Astrocyte (in vitro differentiated cells and primary cell): Measurements from ENCODE around the gene AIFM2. TPM values are rescaled to one million over a fixed set of nuclear protein-coding genes. Genes with fewer than 3 reads are reported as not detected.

ENCODE experiments used
- DNase-seq: peaks from one replicate; pipeline ENCODE4 v3.0.0-alpha.2; 2010; ENCODE audit warnings: low read depth
- FAIRE-seq: peaks from 2 replicates; lab custom pipeline; 2011; peaks lifted over from hg19 to GRCh38; lab: Jason Lieb, UNC
- H2AFZ ChIP-seq: 2 replicates; pipeline ENCODE4 v1.6.0; 2012; ENCODE audit warnings: low read depth, low read length, inconsistent platforms
- H3K27ac ChIP-seq: 2 replicates; pipeline ENCODE4 v1.5.1; 2011; ENCODE audit warnings: low read depth, low read length, inconsistent platforms
- H3K27me3 ChIP-seq: 2 replicates; pipeline ENCODE4 v1.6.0; 2011; ENCODE audit warnings: low read length, inconsistent platforms; ENCODE audit not compliant: insufficient read depth
- H3K36me3 ChIP-seq: 2 replicates; pipeline ENCODE4 v1.5.1; 2011; ENCODE audit warnings: low read length, inconsistent platforms; ENCODE audit not compliant: insufficient read depth
- H3K4me1 ChIP-seq: 2 replicates; pipeline ENCODE4 v1.5.1; 2011; ENCODE audit warnings: low read length, inconsistent platforms; ENCODE audit not compliant: insufficient read depth
- H3K4me2 ChIP-seq: 2 replicates; pipeline ENCODE4 v1.6.0; 2012; ENCODE audit warnings: low read length, inconsistent platforms
- H3K4me3 ChIP-seq: 2 replicates; pipeline ENCODE4 v1.5.1; 2011; ENCODE audit warnings: low read depth, mild to moderate bottlenecking, low read length, inconsistent platforms; ENCODE audit not compliant: insufficient read depth
- H3K79me2 ChIP-seq: 2 replicates; pipeline ENCODE4 v1.6.0; 2012; ENCODE audit warnings: mild to moderate bottlenecking, low read length, inconsistent platforms; ENCODE audit not compliant: insufficient read depth
- H3K9ac ChIP-seq: 2 replicates; pipeline ENCODE4 v1.6.0; 2012; ENCODE audit warnings: mild to moderate bottlenecking, low read length, inconsistent platforms
- H3K9me3 ChIP-seq: 2 replicates; pipeline ENCODE4 v1.5.1; 2012; ENCODE audit warnings: low read depth, mild to moderate bottlenecking, low read length, inconsistent platforms; ENCODE audit not compliant: insufficient read depth
- H4K20me1 ChIP-seq: 2 replicates; pipeline ENCODE4 v1.6.0; 2012; ENCODE audit warnings: low read length, inconsistent platforms; ENCODE audit not compliant: insufficient read depth
- H3K27ac Mint-ChIP-seq: one replicate; pipeline ENCODE4 v1.8.0; 2021; ENCODE audit warnings: mild to moderate bottlenecking, mixed read lengths; ENCODE audit not compliant: unreplicated experiment
- H3K27me3 Mint-ChIP-seq: one replicate; pipeline ENCODE4 v1.8.0; 2021; ENCODE audit warnings: low read depth, mixed read lengths; ENCODE audit not compliant: unreplicated experiment
- H3K36me3 Mint-ChIP-seq: one replicate; pipeline ENCODE4 v1.8.0; 2021; ENCODE audit warnings: low read depth, mixed read lengths; ENCODE audit not compliant: unreplicated experiment
- H3K4me1 Mint-ChIP-seq: one replicate; pipeline ENCODE4 v1.8.0; 2021; ENCODE audit warnings: low read depth, mixed read lengths; ENCODE audit not compliant: unreplicated experiment
- H3K4me3 Mint-ChIP-seq: one replicate; pipeline ENCODE4 v1.8.0; 2021; ENCODE audit warnings: mild to moderate bottlenecking, moderate library complexity, mixed read lengths; ENCODE audit not compliant: unreplicated experiment
- H3K9me3 Mint-ChIP-seq: one replicate; pipeline ENCODE4 v1.8.0; 2021; ENCODE audit warnings: mild to moderate bottlenecking, mixed read lengths; ENCODE audit not compliant: unreplicated experiment
- CTCF ChIP-seq: IDR thresholded peaks from 2 replicates; pipeline ENCODE4 v1.5.1; 2011; ENCODE audit warnings: low read depth, mild to moderate bottlenecking, inconsistent platforms, low read length, moderate library complexity; ENCODE audit not compliant: insufficient read depth
- EZH2 ChIP-seq: IDR thresholded peaks from 2 replicates; pipeline ENCODE4 v1.6.1; 2012; ENCODE audit warnings: mild to moderate bottlenecking, low read length, inconsistent platforms; ENCODE audit not compliant: insufficient read depth
- total RNA-seq: library from RNA; stranded (reverse); gene quantifications from 2 replicates; pipeline ENCODE4 v1.2.1, GENCODE V29; 2021

AIFM2 gene
- total RNA-seq, 1 donor from 2014 or later, result 7.1 TPM

GRCh38 chr10:70078329-70078728 lies 54.3 kb downstream of the AIFM2 start:
- no peak for DNase-seq
- Histone ChIP-seq H3K4me3 (no peak overlapping the region), H3K79me2 (no peaks in the 10 kb centered on the region), H3K4me2 (no peak overlapping the region), H4K20me1 (peaks cover 21% of the 10 kb centered on the region), H2AFZ (no peak overlapping the region), H3K27ac (no peak overlapping the region), H3K9ac (no peak overlapping the region), H3K27me3 (no peaks in the 10 kb centered on the region), H3K9me3 (no peaks in the 10 kb centered on the region), H3K36me3 (no peaks in the 10 kb centered on the region), H3K4me1 (no peaks in the 10 kb centered on the region)
- no peaks in the 10 kb centered on the region for H3K27me3 Mint-ChIP-seq
- no peak for FAIRE-seq
- peaks cover 29% of the 10 kb centered on the region for H3K36me3 Mint-ChIP-seq
- H3K27ac Mint-ChIP-seq, result no peak overlapping the region
- H3K4me3 Mint-ChIP-seq, result no peak overlapping the region
- no peak for TF ChIP-seq EZH2
- TF ChIP-seq CTCF, result no peak
- H3K4me1 Mint-ChIP-seq, result peaks cover 9% of the 10 kb centered on the region
- no peaks in the 10 kb centered on the region for H3K9me3 Mint-ChIP-seq

- no peak overlapping the region for H2AFZ ChIP-seq
- peaks cover 9% of the 10 kb centered on the region for H3K4me1 Mint-ChIP-seq
Measured at GRCh38 chr10:70074971-70075370, 57.7 kb downstream of the AIFM2 start.

More at GRCh38 chr10:70074971-70075370, 57.7 kb downstream of the AIFM2 start:
- H3K79me2 ChIP-seq, result no peaks in the 10 kb centered on the region
- no peak overlapping the region for H3K27ac ChIP-seq
- no peaks in the 10 kb centered on the region for H3K9me3 ChIP-seq
- Mint-ChIP-seq H3K36me3 (peaks cover 22% of the 10 kb centered on the region), H3K27ac (no peak overlapping the region), H3K9me3 (no peaks in the 10 kb centered on the region), H3K4me3 (no peak overlapping the region), H3K27me3 (no peaks in the 10 kb centered on the region)
- no peak overlapping the region for H3K4me2 ChIP-seq
- H3K9ac ChIP-seq, result no peak overlapping the region
- H3K27me3 ChIP-seq, result no peaks in the 10 kb centered on the region
- FAIRE-seq (no peak), DNase-seq (no peak)
- H3K4me3 ChIP-seq, result no peak overlapping the region
- H3K4me1 ChIP-seq, result no peaks in the 10 kb centered on the region
- TF ChIP-seq CTCF, result no peak
- H4K20me1 ChIP-seq, result peaks cover 26% of the 10 kb centered on the region
- H3K36me3 ChIP-seq, result no peaks in the 10 kb centered on the region
